MM.1S (cell line): ENCODE measurements around the gene SH3RF3.

Experiments used
- CTCF ChIP-seq: fragments of 300-600 bp; sonication (generic); IDR thresholded peaks from 2 replicates; pipeline ENCODE4 v1.5.1; 2016; ENCODE audit warnings: antibody characterized with exemption, low read length, mixed read lengths
- EZH2 ChIP-seq: fragments of 300-600 bp; sonication (generic); optimal IDR thresholded peaks from 2 replicates; pipeline ENCODE3; 2017; ENCODE audit warnings: low read depth, mild to moderate bottlenecking, antibody characterized with exemption, low read length, mixed read lengths

- TF ChIP-seq CTCF (no peak), EZH2 (no peak)
These were observed 2.5 kb upstream of the SH3RF3 start for GRCh38 chr2:109126501-109126860.
